SK-N-SH treated with all-trans-retinoic acid at 6 μM for 48 hours (cell line): Measurements from ENCODE around the gene PARD3.

Source experiments
- ATAC-seq: fragments of 200-7000 bp; cut with Tn5 transposase; 3 replicates; pipeline ENCODE4 v1.9.1; 2020; ENCODE audit warnings: mild to moderate bottlenecking, moderate library complexity
- BACH2 ChIP-seq: fragments of 250-450 bp; sonication (Bioruptor Pico); IDR thresholded peaks from 2 replicates; pipeline ENCODE4 v1.9.0; 2021; ENCODE audit warnings: mild to moderate bottlenecking, borderline replicate concordance
- CREB5 ChIP-seq: fragments of 250-450 bp; sonication (Bioruptor Pico); IDR thresholded peaks from 2 replicates; pipeline ENCODE4 v1.5.1; 2020; ENCODE audit warnings: low read depth, mild to moderate bottlenecking, moderate library complexity
- ESRRG ChIP-seq: fragments of 250-450 bp; sonication (Bioruptor Pico); IDR thresholded peaks from 2 replicates; pipeline ENCODE4 v1.6.1; 2021; ENCODE audit warnings: mild to moderate bottlenecking
- ISL1 ChIP-seq: fragments of 250-450 bp; sonication (Bioruptor Pico); IDR thresholded peaks from 2 replicates; pipeline ENCODE4 v2.1.2; 2022; ENCODE audit warnings: mild to moderate bottlenecking, moderate library complexity
- OSR1 ChIP-seq: fragments of 250-450 bp; sonication (Bioruptor Pico); IDR thresholded peaks from 2 replicates; pipeline ENCODE4 v1.8.0; 2022; ENCODE audit warnings: moderate library complexity, mild to moderate bottlenecking, inconsistent platforms
- PATZ1 ChIP-seq: fragments of 250-450 bp; sonication (Bioruptor Pico); IDR thresholded peaks from 2 replicates; pipeline ENCODE4 v1.8.0; 2020; ENCODE audit warnings: mild to moderate bottlenecking, moderate library complexity, borderline replicate concordance
- POU6F1 ChIP-seq: fragments of 250-450 bp; sonication (Bioruptor Pico); IDR thresholded peaks from 2 replicates; pipeline ENCODE4 v1.8.0; 2021; ENCODE audit warnings: low read depth, mild to moderate bottlenecking, moderate library complexity, borderline replicate concordance
- PPARA ChIP-seq: fragments of 250-450 bp; sonication (Bioruptor Pico); IDR thresholded peaks from 2 replicates; pipeline ENCODE4 v1.5.0; 2020; ENCODE audit warnings: mild to moderate bottlenecking, borderline replicate concordance
- RARB ChIP-seq: fragments of 250-450 bp; sonication (Bioruptor Pico); IDR thresholded peaks from 2 replicates; pipeline ENCODE4 v1.8.0; 2021; ENCODE audit warnings: mild to moderate bottlenecking, moderate library complexity
- SNAI2 ChIP-seq: fragments of 250-450 bp; sonication (Bioruptor Pico); IDR thresholded peaks from 2 replicates; pipeline ENCODE4 v1.5.0; 2020; ENCODE audit warnings: mild to moderate bottlenecking, moderate library complexity
- TCF4 ChIP-seq: fragments of 250-450 bp; sonication (Bioruptor Pico); IDR thresholded peaks from 2 replicates; pipeline ENCODE4 v1.8.0; 2021; ENCODE audit warnings: mild to moderate bottlenecking, moderate library complexity, borderline replicate concordance
- TOX ChIP-seq: fragments of 250-450 bp; sonication (Bioruptor Pico); IDR thresholded peaks from 2 replicates; pipeline ENCODE4 v1.8.0; 2021; ENCODE audit warnings: mild to moderate bottlenecking, moderate library complexity, borderline replicate concordance
- TSHZ2 ChIP-seq: fragments of 250-450 bp; sonication (Bioruptor Pico); IDR thresholded peaks from 2 replicates; pipeline ENCODE4 v1.5.0; 2020; ENCODE audit warnings: mild to moderate bottlenecking, moderate library complexity
- ZFP30 ChIP-seq: fragments of 450-650 bp; formaldehyde crosslinking; IDR thresholded peaks from 2 replicates; pipeline ENCODE4 v1.5.0; 2022; ENCODE audit warnings: mild to moderate bottlenecking, moderate library complexity
- ZNF565 ChIP-seq: fragments of 450-650 bp; formaldehyde crosslinking; conservative IDR thresholded peaks from 2 replicates; pipeline ENCODE4 v1.5.0; 2020; ENCODE audit warnings: low read depth, mild to moderate bottlenecking, moderate library complexity
- ZNF8 ChIP-seq: fragments of 450-650 bp; formaldehyde crosslinking; IDR thresholded peaks from 2 replicates; pipeline ENCODE4 v1.5.0; 2020; ENCODE audit warnings: mild to moderate bottlenecking, moderate library complexity

PARD3 gene

GRCh38 chr10:34791947-34792346 is 23.1 kb downstream of the PARD3 start:
- TF ChIP-seq TOX (CRISPR knock-in tag) (no peak), CREB5 (CRISPR knock-in tag) (no peak), OSR1 (CRISPR knock-in tag) (no peak), BACH2 (CRISPR knock-in tag) (no peak), ZNF565 (CRISPR knock-in tag) (no peak), RARB (CRISPR knock-in tag) (no peak), SNAI2 (no peak), ESRRG (no peak), ZNF8 (no peak)

GRCh38 chr10:34791228-34791627 is 23.9 kb downstream of the PARD3 start:
- TF ChIP-seq PPARA (CRISPR knock-in tag), result no peak
- TF ChIP-seq, all 23 proteins: peak for 0
- ATAC-seq, result no peak

More at GRCh38 chr10:34791947-34792346, 23.1 kb downstream of the PARD3 start:
- no peak for ATAC-seq

GRCh38 chr10:34789966-34790506 is 25.1 kb downstream of the PARD3 start:
- TF ChIP-seq POU6F1 (CRISPR knock-in tag) (no peak), PATZ1 (no peak), BACH2 (CRISPR knock-in tag) (no peak), TCF4 (CRISPR knock-in tag) (no peak)
- ATAC-seq, result peak; percentile 55

- peak; percentile 90 for ATAC-seq
- no peak for TF ChIP-seq ZFP30 (CRISPR knock-in tag)
- TF ChIP-seq RARB (CRISPR knock-in tag), result no peak
- peak; percentile 59 for TF ChIP-seq ISL1 (CRISPR knock-in tag)
- TF ChIP-seq OSR1 (CRISPR knock-in tag), result no peak
- no peak for TF ChIP-seq SNAI2
- no peak for TF ChIP-seq CREB5 (CRISPR knock-in tag)
- no peak for TF ChIP-seq POU6F1 (CRISPR knock-in tag)
- 0 out of 2 replicates have a peak, but pooled peaks have one; percentile 38 for TF ChIP-seq TCF4 (CRISPR knock-in tag)
- TF ChIP-seq TOX (CRISPR knock-in tag), result no peak
- peak; percentile 73; the same call in 1 of the 2 replicates for TF ChIP-seq TSHZ2 (CRISPR knock-in tag)
- TF ChIP-seq ESRRG, result no peak
- TF ChIP-seq ZNF8, result no peak
Observed at GRCh38 chr10:34786464-34786863, 28.6 kb downstream of the PARD3 start.
